HUES64 (cell line): ENCODE data around the gene ADCY7.

Experiments used
- H3K27ac ChIP-seq: 2 replicates; pipeline ENCODE4 v1.7.0; 2013; ENCODE audit warnings: low read depth, low read length, inconsistent platforms
- H3K27me3 ChIP-seq: 2 replicates; pipeline ENCODE4 v1.6.1; 2013; ENCODE audit warnings: mild to moderate bottlenecking, low read length; ENCODE audit not compliant: insufficient read depth
- H3K36me3 ChIP-seq: 2 replicates; pipeline ENCODE4 v1.6.1; 2013; ENCODE audit warnings: mild to moderate bottlenecking, low read length; ENCODE audit not compliant: insufficient read depth
- H3K4me1 ChIP-seq: 2 replicates; pipeline ENCODE4 v1.6.1; 2013; ENCODE audit warnings: mild to moderate bottlenecking, low read length, moderate library complexity; ENCODE audit not compliant: insufficient read depth
- H3K4me3 ChIP-seq: 2 replicates; pipeline ENCODE4 v1.5.1; 2013; ENCODE audit warnings: mild to moderate bottlenecking, low read length, moderate library complexity
- H3K9ac ChIP-seq: 2 replicates; pipeline ENCODE4 v1.6.1; 2013; ENCODE audit warnings: mild to moderate bottlenecking, low read depth, low read length
- H3K9me3 ChIP-seq: 2 replicates; pipeline ENCODE4 v1.6.1; 2013; ENCODE audit warnings: low read depth, low read length; ENCODE audit not compliant: insufficient read depth
- WGBS: fragments of 150-250, 120-280 bp; methylation state at CpG from one replicate; pipeline ENCODE4 v1.1.7; 2013; ENCODE audit warnings: missing lambda C conversion rate; 5-methylcytosine and 5-hydroxymethylcytosine counted together

ADCY7 gene

DNA sequence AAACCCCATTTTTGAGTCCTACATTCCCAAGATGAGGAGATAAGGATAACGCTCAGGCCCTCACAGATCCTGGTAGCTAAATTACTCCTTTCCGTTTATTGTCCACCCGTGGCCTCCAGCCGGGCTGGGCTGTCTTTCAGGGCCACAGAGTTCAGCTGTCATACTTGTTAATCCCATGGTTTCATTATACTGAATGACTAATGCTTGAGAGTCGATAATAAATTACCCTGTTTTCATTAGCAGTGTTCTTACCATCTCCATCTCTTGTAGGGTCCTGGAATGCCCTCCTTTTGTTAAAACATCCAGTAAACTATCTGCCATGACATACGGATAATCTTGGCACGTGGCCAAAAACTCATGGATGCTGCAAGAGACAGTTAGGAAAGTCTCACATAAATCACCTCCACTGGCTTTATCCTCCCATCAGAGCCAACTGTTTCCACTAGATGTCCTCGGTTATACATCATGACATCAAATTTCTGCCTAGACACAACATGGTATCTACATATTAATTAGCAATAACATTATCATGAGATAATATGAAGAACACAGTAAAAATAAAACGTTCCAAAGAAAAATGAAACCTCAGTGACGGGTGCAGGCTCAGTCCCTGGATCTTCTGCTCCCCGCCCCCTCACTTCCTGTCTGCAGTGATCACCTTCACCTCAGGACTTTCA, 57.1 kb downstream of the ADCY7 start:
- 92% methylated on average over 11 of the region's 11 CpGs for WGBS
- Histone ChIP-seq H3K9ac (no peak overlapping the region), H3K27me3 (no peaks in the 10 kb centered on the region), H3K27ac (no peak overlapping the region), H3K4me3 (no peak overlapping the region), H3K9me3 (no peaks in the 10 kb centered on the region), H3K4me1 (no peaks in the 10 kb centered on the region), H3K36me3 (peaks cover 93% of the 10 kb centered on the region)

DNA sequence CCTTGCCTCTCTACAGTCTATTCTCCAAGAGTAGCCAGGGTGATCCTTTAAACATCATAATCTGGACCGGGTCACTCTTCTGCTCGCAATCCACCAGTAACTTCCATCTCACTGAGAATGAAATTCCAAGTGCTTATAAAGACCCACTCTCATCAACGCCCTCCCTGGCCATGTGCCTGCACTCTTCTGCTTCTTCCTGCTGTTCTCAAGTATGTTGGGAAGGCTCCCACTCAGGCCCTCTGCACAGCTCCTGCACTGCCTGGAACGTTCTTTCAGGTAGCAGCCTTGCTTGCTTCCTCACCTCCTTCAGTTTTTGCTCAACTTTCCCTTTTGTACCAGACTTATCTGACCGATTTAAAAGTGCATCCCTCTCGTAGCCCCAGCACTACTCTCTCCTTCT, 58.0 kb downstream of the ADCY7 start:
- Histone ChIP-seq H3K36me3 (peaks cover 93% of the 10 kb centered on the region), H3K4me1 (no peaks in the 10 kb centered on the region), H3K9ac (no peak overlapping the region), H3K27ac (no peak overlapping the region), H3K27me3 (no peaks in the 10 kb centered on the region), H3K4me3 (no peak overlapping the region), H3K9me3 (no peaks in the 10 kb centered on the region)
- WGBS, result 92% methylated on average over 6 of the region's 6 CpGs

DNA sequence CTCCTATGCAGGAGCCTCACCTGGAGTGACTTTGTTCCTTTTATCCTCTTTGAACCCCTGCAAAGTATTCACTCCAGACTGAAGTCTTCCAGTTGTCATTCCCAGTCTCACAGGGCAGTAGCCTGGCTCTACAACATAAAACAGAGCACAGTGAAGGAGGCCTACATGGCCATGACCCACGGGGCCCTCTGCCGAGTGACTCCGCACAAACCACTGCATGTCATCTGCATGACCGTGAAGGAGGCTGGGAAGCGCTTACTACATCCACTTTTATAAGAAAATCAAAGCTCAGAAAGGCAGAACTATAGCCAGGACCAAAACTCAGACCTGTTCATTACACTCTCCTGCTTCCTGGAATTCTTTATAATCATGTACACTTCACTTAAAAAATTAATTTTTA, 59.9 kb downstream of the ADCY7 start:
- H3K9me3 ChIP-seq, result no peaks in the 10 kb centered on the region
- H3K36me3 ChIP-seq, result peaks cover 89% of the 10 kb centered on the region
- no peaks in the 10 kb centered on the region for H3K27me3 ChIP-seq
- no peak overlapping the region for H3K4me3 ChIP-seq
- H3K9ac ChIP-seq, result no peak overlapping the region
- H3K27ac ChIP-seq, result no peak overlapping the region
- 0 out of 2 replicates have a peak, but pooled peaks cover 4% of the 10 kb centered on the region for H3K4me1 ChIP-seq
- 94% methylated on average over 5 of the region's 5 CpGs for WGBS

DNA sequence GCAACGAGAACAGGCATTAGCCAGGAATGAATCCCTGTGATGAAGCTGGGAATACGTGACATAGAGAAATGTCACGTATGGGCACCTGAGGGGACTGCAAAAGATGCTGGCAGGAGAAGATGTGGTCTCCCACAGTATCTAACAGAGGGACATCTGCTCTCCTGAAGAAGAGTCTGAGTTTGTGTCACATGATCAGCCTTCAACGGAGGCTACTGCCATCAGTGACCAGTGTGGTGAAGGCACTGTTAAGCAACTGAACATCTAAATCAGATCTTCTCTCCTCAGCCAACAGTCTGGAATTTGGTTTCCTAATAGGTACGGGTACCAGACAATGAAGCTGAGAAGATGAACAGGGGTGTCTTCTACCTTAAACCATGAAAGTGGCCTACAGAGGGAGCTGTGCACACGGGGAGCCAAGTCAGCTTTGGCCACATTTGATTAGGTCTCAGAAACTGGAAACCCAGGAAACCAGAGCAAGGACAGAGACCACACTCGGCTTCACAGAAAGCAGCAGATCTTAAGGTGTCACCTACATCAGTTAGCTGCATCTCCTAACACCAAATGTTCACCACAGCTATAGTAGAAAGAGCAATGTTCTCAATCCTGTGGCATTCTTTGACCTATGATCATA, 60.6 kb downstream of the ADCY7 start:
- no peak overlapping the region for H3K4me3 ChIP-seq
- H3K9me3 ChIP-seq, result no peaks in the 10 kb centered on the region
- no peak overlapping the region for H3K9ac ChIP-seq
- 0 out of 2 replicates have a peak, but pooled peaks cover 4% of the 10 kb centered on the region for H3K4me1 ChIP-seq
- H3K27me3 ChIP-seq, result no peaks in the 10 kb centered on the region
- H3K27ac ChIP-seq, result no peak overlapping the region
- H3K36me3 ChIP-seq, result peaks cover 89% of the 10 kb centered on the region
- 81% methylated on average over 7 of the region's 7 CpGs for WGBS

DNA sequence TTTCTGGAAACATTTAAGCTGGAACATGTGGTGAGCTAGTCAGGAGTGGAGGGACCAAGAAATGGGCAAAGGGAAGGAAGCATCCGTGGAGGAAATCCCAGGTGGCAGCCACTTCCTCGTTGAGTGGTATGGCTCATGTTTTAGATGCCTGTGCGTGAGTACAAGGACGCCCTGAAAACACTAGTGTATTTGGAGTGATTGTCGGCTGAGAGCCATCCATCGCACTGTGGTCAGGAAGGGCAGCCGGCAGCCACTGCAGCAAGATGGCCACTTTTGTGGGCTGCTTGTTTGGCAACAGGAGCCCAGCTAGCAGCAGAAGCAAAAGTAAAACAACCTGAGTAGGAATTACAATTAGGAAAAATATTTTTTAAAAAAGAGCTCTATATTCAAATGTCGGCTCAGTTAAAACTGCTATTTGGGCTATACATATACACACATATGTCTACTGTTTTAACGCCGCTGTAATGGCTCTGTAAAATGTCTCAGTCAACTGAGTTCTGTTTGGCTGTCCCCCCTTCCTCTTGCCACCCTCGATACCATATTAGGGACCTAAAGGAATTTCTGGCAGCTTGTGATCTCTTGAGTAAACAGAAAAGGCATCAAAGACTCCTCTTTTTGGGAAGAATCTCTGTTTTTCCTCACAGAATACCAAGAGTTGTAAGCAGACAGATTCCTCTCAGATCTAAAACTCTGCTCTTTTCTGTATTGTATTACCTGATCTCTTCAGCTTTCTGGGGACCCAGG, 63.3 kb downstream of the ADCY7 start:
- H3K4me3 ChIP-seq, result no peak overlapping the region
- 90% methylated on average over 11 of the region's 11 CpGs for WGBS
- H3K36me3 ChIP-seq, result peaks cover 90% of the 10 kb centered on the region
- H3K4me1 ChIP-seq, result 0 out of 2 replicates have a peak, but pooled peaks cover 4% of the 10 kb centered on the region
- no peaks in the 10 kb centered on the region for H3K9me3 ChIP-seq
- H3K9ac ChIP-seq, result no peak overlapping the region
- H3K27me3 ChIP-seq, result no peaks in the 10 kb centered on the region
- no peak overlapping the region for H3K27ac ChIP-seq

DNA sequence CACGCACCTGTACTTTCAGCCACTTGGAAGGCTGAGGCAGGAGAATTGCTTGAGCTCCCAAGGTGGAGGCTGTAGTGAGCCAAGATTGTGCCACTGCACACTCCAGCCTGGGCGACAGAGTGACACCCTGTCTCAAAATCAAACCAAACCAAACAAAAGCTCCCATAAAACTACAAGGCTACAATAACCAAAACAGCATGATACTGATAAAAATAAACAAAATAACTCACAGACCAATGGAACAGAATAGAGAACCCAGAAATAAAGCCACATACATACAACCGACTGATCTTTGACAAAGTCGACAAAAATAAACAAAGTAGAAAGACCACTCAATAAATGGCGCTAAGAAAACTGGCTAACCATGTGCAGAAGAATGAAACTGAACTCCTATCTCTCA, 65.2 kb downstream of the ADCY7 start:
- no peak overlapping the region for H3K9ac ChIP-seq
- peaks cover 81% of the 10 kb centered on the region for H3K36me3 ChIP-seq
- H3K27ac ChIP-seq, result no peak overlapping the region
- WGBS, result 97% methylated on average over 5 of the region's 5 CpGs
- no peak overlapping the region for H3K4me3 ChIP-seq
- H3K4me1 ChIP-seq, result 0 out of 2 replicates have a peak, but pooled peaks cover 4% of the 10 kb centered on the region
- H3K9me3 ChIP-seq, result no peaks in the 10 kb centered on the region
- H3K27me3 ChIP-seq, result no peaks in the 10 kb centered on the region

DNA sequence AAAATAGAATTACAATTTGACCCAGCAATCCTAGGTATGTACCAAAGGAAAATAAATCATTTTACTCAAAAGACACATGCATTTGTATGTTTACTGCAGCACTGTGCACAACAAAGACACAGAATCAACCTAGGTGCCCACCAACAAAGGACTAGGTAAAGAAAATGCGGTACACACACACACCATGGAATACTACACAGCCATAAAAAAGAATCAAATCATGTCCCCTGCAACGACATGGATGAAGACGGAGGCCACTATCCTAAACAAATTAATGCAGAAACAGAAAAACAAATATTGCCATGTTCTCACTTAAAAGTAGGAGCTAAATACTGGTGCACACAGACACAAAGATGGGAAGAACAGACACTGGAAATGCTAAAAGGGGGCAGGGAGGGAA, 66.2 kb downstream of the ADCY7 start:
- Histone ChIP-seq H3K4me3 (no peak overlapping the region), H3K9me3 (no peaks in the 10 kb centered on the region), H3K9ac (no peak overlapping the region), H3K4me1 (0 out of 2 replicates have a peak, but pooled peaks cover 4% of the 10 kb centered on the region), H3K36me3 (peaks cover 83% of the 10 kb centered on the region), H3K27ac (no peak overlapping the region), H3K27me3 (no peaks in the 10 kb centered on the region)
- WGBS, result 92% methylated on average over 3 of the region's 3 CpGs

DNA sequence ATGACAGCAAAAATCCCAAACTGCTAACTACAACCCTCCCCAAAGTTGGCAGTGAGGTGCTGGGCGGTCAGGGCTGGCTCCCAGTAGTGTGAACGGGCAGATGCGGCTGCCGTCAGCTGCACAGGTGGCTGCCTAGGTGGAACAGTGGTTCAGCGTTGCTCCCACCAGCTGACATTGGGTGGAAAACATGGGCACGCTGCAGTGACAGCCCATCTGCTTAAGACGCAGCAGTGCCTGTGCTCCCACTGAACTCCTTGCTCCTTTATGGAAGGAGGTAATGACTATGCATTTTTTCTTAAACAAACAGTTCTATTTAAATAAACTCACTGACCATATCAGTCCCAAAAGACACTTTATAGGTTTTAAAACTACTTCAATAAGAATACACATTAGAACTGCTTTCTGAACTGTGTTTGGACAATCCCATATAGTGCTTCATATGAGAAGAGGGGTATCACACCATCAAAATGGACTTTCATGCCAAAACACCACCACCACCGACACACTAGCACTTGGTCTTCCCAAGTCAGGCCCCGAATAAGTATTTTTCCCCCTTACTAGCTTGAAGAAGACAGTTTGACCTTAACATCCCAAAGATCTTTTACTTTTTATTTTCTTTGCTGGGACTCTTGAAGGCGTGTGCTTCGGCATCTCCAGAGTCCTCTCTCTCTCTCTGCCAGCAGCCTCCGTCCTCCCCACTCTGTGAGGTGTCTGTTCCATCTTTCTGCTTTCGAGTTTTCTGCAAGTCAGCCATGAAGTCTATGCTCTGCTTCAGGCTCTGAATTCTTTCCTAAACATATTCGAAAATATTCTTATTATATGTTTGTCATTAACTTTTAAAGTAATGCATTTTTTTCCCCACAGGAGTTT, 68.0 kb downstream of the ADCY7 start:
- Histone ChIP-seq H3K27ac (no peak overlapping the region), H3K27me3 (no peaks in the 10 kb centered on the region), H3K36me3 (peaks cover 82% of the 10 kb centered on the region), H3K4me1 (0 out of 2 replicates have a peak, but pooled peaks cover 4% of the 10 kb centered on the region), H3K9ac (no peak overlapping the region), H3K4me3 (no peak overlapping the region), H3K9me3 (no peaks in the 10 kb centered on the region)
- 93% methylated on average over 13 of the region's 14 CpGs for WGBS

DNA sequence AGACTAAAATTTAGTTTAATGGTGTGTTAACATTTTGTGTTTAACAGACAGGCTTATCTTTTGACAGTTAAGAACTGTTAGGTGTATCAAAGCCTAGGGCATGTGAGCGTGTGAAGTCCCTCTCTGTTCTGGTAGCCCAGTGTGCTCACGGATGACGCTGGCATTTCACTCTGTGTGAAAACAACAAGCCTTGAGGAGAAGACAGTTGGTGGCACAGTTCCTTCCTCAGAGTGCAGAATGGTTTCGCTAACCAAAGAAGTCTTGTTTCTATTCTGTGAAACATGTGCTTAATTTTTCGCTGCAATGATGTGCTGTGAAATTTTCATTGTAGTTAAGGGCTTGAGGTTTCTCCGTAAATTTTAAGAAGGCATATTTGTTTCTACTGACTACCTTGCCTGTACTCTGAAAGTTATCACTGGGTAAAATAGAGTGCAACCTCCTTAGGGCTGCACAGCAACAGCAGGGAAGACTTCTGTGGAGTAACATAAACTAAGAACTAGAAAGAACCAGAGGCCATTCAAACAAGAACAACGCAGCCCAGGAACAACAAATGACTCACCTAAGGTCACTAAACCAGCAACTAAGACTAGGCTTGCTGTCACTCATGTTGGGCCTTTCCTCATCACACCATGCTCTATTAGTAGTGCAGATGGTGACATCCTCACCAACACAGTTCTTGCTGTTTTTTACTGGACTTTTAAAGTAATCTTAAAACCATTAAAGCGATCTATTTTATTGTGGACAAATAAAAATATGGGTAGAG, 69.0 kb downstream of the ADCY7 start:
- Histone ChIP-seq H3K27me3 (no peaks in the 10 kb centered on the region), H3K4me3 (no peak overlapping the region), H3K9me3 (no peaks in the 10 kb centered on the region), H3K4me1 (no peaks in the 10 kb centered on the region), H3K27ac (no peak overlapping the region; the same call in 1 of the 2 replicates), H3K36me3 (peaks cover 82% of the 10 kb centered on the region), H3K9ac (no peak overlapping the region)
- 92% methylated on average over 7 of the region's 8 CpGs for WGBS

DNA sequence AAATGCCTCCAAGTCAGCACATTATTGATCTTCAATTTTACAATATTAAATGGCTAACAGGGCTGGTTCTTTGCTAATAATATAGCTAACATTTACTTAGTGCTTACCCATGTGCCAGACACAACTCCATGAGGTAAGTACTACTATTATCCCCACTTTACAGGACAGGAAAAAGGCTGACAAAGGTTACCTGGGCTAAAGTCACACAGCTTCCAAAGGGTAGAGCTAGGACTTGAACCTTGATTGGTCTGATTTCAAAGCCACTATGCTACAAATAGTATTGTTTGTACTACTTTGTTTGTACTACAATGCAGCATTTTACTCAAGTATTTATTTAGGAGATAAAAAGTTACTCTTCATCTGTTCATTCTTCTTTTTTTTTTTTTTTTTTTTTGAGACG, 70.5 kb downstream of the ADCY7 start:
- Histone ChIP-seq H3K27ac (no peak overlapping the region), H3K4me1 (no peaks in the 10 kb centered on the region)
- no CpG with 5 or more reads among the region's 1 CpG for WGBS

More for the DNA sequence above, 70.5 kb downstream of the ADCY7 start:
- Histone ChIP-seq H3K27me3 (no peaks in the 10 kb centered on the region), H3K4me3 (no peak overlapping the region), H3K9me3 (no peaks in the 10 kb centered on the region), H3K9ac (no peak overlapping the region), H3K36me3 (peaks cover 87% of the 10 kb centered on the region)
